Fibroblast of pulmonary artery (primary cell): ENCODE measurements around the gene NPTX1.

Source experiments
- DNase-seq: peaks from one replicate; pipeline ENCODE4 v3.0.0-alpha.2; 2010; ENCODE audit warnings: low read depth
- H3K4me3 ChIP-seq: replicated peaks from 2 replicates; pipeline ENCODE4 v1.5.1; 2011; ENCODE audit warnings: low read depth, mild to moderate bottlenecking, control low read depth, low read length, moderate library complexity
- TF ChIP-seq, protein P1 (sequence below): IDR thresholded peaks from 2 replicates; pipeline ENCODE4 v1.5.1; 2011; ENCODE audit warnings: mild to moderate bottlenecking, control low read depth, low read length, inconsistent platforms; ENCODE audit errors: missing control alignments

Gene NPTX1

GRCh38 chr17:80485846-80486245 lies 9.4 kb upstream of the NPTX1 start:
- no peak for DNase-seq
- TF ChIP-seq, protein P1, sequence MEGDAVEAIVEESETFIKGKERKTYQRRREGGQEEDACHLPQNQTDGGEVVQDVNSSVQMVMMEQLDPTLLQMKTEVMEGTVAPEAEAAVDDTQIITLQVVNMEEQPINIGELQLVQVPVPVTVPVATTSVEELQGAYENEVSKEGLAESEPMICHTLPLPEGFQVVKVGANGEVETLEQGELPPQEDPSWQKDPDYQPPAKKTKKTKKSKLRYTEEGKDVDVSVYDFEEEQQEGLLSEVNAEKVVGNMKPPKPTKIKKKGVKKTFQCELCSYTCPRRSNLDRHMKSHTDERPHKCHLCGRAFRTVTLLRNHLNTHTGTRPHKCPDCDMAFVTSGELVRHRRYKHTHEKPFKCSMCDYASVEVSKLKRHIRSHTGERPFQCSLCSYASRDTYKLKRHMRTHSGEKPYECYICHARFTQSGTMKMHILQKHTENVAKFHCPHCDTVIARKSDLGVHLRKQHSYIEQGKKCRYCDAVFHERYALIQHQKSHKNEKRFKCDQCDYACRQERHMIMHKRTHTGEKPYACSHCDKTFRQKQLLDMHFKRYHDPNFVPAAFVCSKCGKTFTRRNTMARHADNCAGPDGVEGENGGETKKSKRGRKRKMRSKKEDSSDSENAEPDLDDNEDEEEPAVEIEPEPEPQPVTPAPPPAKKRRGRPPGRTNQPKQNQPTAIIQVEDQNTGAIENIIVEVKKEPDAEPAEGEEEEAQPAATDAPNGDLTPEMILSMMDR, result no peak
- H3K4me3 ChIP-seq, result no peak overlapping the region

- TF ChIP-seq, protein P1, result no peak
- no peak for DNase-seq
- H3K4me3 ChIP-seq, result no peak overlapping the region
Observed at GRCh38 chr17:80482555-80483308, 6.3 kb upstream of the NPTX1 start.

DNA sequence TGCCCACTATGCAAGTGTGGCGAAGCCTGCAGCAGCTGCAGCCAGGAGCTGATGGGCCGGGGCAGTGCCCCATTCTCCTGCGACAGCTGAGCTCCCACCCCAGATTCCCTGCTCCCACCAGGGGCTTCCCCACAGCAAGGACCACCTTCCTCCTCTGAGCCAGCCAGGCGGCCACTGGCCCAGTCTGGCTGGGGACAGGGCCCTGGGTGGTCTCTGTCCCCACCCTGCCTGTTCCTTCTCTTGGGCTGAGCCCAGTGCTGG lies 5.6 kb upstream of the NPTX1 start:
- TF ChIP-seq, protein P1, result no peak
- DNase-seq, result no peak
- no peak overlapping the region for H3K4me3 ChIP-seq

DNA sequence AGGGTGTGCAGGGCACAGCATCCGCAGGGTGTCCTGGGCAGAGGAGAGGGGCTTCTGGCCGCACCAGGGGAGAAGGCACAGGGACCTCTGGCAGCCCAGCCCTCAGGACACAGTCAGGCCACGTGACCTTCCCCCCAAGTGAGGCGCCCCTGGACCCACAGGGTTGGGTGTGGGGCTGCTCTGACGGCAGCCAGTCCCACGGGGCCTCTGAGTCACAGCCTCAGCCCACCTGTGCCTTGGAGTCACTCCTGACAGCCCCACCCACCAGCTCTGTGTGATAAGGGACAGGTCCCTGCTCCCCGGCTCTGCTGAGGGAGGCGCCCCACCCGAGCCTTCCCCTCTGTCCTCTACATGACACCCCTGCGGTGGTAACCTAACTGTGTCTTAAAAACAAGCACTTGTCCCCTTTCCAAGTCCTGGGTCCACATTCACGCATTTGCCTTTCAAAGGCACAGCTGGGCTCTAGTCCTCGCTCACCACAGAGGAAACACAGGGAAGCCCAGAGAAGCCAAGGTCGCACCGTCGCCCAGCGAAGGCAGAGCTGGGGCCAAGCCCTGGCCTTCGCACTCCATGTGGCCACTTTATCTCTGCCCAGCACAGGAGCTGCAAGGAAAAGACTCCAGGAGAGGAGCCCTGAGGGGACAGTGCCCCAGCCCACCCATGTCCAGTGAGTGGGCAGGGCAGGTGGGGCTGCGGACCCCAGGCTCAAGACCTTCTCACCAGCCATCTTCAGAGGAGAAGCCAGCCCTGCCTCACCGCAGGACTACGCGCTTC lies 5.1 kb upstream of the NPTX1 start:
- H3K4me3 ChIP-seq, result no peak overlapping the region

DNA sequence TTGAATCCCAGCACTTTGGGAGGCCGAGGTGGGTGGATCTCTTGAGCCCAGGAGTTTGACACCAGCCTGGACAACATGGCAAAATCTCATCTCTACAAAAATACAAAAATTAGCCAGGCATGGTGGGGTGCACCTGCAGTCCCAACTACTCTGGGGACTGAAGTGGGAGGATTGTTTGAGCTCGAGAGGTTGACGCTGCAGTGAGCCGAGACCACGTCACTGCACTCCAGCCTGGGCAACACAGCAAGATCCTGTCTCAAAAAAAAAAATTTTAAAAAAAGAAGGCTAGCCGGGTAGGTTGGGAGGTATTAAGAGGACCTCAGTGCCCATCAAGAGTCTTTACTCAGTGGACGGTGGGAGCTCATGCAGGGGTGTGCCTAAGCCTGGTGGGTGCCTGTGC lies 3.8 kb upstream of the NPTX1 start:
- DNase-seq, result no peak

More for the DNA sequence above, 5.1 kb upstream of the NPTX1 start:
- TF ChIP-seq, protein P1, result no peak
- DNase-seq, result no peak

GRCh38 chr17:80479246-80479566 lies 2.8 kb upstream of the NPTX1 start:
- DNase-seq, result no peak
- TF ChIP-seq, protein P1, result no peak
- no peak overlapping the region for H3K4me3 ChIP-seq

More for the DNA sequence above, 3.8 kb upstream of the NPTX1 start:
- no peak overlapping the region for H3K4me3 ChIP-seq
- TF ChIP-seq, protein P1, result no peak
